Esophagus squamous epithelium (tissue), 5 donors: ENCODE results near the gene XRCC4. TPM values are rescaled to one million over a fixed set of nuclear protein-coding genes. Genes with fewer than 3 reads are reported as not detected.

ENCODE experiments used
- DNase-seq: peaks from one replicate; lab custom pipeline; 2025; lab: John Stamatoyannopoulos, UW
- H3K27ac ChIP-seq, 4 donors: fragments of 200-600 bp; sonication (generic); one replicate each; pipeline ENCODE4 v1.5.1; 2016 to 2019; ENCODE audit warnings: mild to moderate bottlenecking in 1 of 4
- H3K27me3 ChIP-seq, 4 donors: fragments of 200-600 bp; sonication (generic); 1 replicate in 3 of 4; 2 replicates in 1 of 4; pipeline versions ENCODE4 v1.5.1 to v1.6.0; 2017 to 2021; ENCODE audit warnings: antibody characterized with exemption in 1 of 4
- H3K36me3 ChIP-seq, 3 donors: fragments of 200-600 bp; sonication (generic); one replicate each; pipeline ENCODE4 v1.5.1; 2016 to 2019
- H3K4me1 ChIP-seq, 3 donors: fragments of 200-600 bp; sonication (generic); one replicate each; pipeline ENCODE4 v1.5.1; 2017 to 2019
- H3K4me3 ChIP-seq, 4 donors: fragments of 200-600 bp; sonication (generic); 1 replicate in 3 of 4; 2 replicates in 1 of 4; pipeline ENCODE4 v1.5.1; 2016 to 2019; ENCODE audit warnings: mild to moderate bottlenecking in 2 of 4, moderate library complexity in 1 of 4
- H3K9me3 ChIP-seq, 3 donors: fragments of 200-600 bp; sonication (generic); one replicate each; pipeline ENCODE4 v1.5.1; 2016 to 2019
- POLR2A ChIP-seq, 4 donors: fragments of 450-650 bp; IDR thresholded peaks; one replicate each; pipeline ENCODE4 v1.6.1; 2017; ENCODE audit warnings: antibody characterized with exemption in 4 of 4, mild to moderate bottlenecking in 4 of 4, moderate library complexity in 3 of 4
- WGBS, 2 donors: methylation state at CpG; one replicate each; pipeline ENCODE4 v1.1.5; 2018; 5-methylcytosine and 5-hydroxymethylcytosine counted together
- intact Hi-C: fragments of 100-400 bp; cut with DNase I; formaldehyde crosslinking; loops from one replicate; pipeline ENCODE4 v1.15.0; 2022
- total RNA-seq, 4 donors: library from RNA; depleted of rRNA; stranded (reverse); fragments of >200 nt; gene quantifications; one replicate each; pipeline ENCODE4 v1.1.0, GENCODE V29; 2016
- TF ChIP-seq, protein P1 (sequence below), 6 experiments: fragments of 450-650 bp in 4 of 6; fragments of 200-600 bp in 2 of 6; sonication (generic) in 2 of 6; IDR thresholded peaks; one replicate each; pipeline ENCODE4 v1.5.1; 2016 to 2019; ENCODE audit warnings: antibody characterized with exemption in 6 of 6, mild to moderate bottlenecking in 4 of 6, moderate library complexity in 4 of 6
- donor health status: DM: yes; HTN: yes; CAD: no.

Gene XRCC4
- total RNA-seq, 4 donors from 2014 or later, result 2.9 to 10.3 (median 7.4) TPM

GRCh38 chr5:83340511-83340918, 263.2 kb downstream of the XRCC4 start:
- Histone ChIP-seq H3K4me3 (no peak overlapping the region), H3K27me3 (no peaks in the 10 kb centered on the region), H3K9me3 (no peaks in the 10 kb centered on the region), H3K4me1 (no peaks in the 10 kb centered on the region), H3K27ac (no peak overlapping the region), H3K36me3 (no peaks in the 10 kb centered on the region)
- no peak for DNase-seq
- 61 to 85% methylated on average over 2 of the region's 2 CpGs for WGBS, 2 donors
- TF ChIP-seq, protein P1, sequence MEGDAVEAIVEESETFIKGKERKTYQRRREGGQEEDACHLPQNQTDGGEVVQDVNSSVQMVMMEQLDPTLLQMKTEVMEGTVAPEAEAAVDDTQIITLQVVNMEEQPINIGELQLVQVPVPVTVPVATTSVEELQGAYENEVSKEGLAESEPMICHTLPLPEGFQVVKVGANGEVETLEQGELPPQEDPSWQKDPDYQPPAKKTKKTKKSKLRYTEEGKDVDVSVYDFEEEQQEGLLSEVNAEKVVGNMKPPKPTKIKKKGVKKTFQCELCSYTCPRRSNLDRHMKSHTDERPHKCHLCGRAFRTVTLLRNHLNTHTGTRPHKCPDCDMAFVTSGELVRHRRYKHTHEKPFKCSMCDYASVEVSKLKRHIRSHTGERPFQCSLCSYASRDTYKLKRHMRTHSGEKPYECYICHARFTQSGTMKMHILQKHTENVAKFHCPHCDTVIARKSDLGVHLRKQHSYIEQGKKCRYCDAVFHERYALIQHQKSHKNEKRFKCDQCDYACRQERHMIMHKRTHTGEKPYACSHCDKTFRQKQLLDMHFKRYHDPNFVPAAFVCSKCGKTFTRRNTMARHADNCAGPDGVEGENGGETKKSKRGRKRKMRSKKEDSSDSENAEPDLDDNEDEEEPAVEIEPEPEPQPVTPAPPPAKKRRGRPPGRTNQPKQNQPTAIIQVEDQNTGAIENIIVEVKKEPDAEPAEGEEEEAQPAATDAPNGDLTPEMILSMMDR (IDR thresholded peaks at IDR 0.05), result no peak
- TF ChIP-seq POLR2A (IDR thresholded peaks at IDR 0.05), result no peak
- intact Hi-C loops, result no loop called here

- WGBS, 2 donors, result 77 to 80% methylated on average over 3 of the region's 3 CpGs
- no peak overlapping the region for H3K27ac ChIP-seq
- intact Hi-C loops, result no loop called here
- H3K9me3 ChIP-seq, result no peaks in the 10 kb centered on the region
- H3K27me3 ChIP-seq, result no peaks in the 10 kb centered on the region
- no peaks in the 10 kb centered on the region for H3K4me1 ChIP-seq
- TF ChIP-seq, protein P1 (IDR thresholded peaks at IDR 0.05), result no peak
- no peak overlapping the region for H3K4me3 ChIP-seq
- no peaks in the 10 kb centered on the region for H3K36me3 ChIP-seq
- DNase-seq, result no peak
Observed at GRCh38 chr5:83341815-83342334, 264.5 kb downstream of the XRCC4 start.

GRCh38 chr5:83342465-83342864, 265.1 kb downstream of the XRCC4 start:
- intact Hi-C loops, result no loop called here
- Histone ChIP-seq H3K27me3 (no peaks in the 10 kb centered on the region), H3K4me3 (no peak overlapping the region), H3K36me3 (no peaks in the 10 kb centered on the region), H3K9me3 (peaks cover 0 to 3% (median 0%) of the 10 kb centered on the region in 3 donors), H3K4me1 (no peaks in the 10 kb centered on the region), H3K27ac (no peak overlapping the region)
- no peak for TF ChIP-seq POLR2A (IDR thresholded peaks at IDR 0.05)
- TF ChIP-seq, protein P1 (IDR thresholded peaks at IDR 0.05), result no peak
- DNase-seq, result no peak
- WGBS, 2 donors, result 84 to 92% methylated on average over 2 of the region's 2 CpGs

- no peak for TF ChIP-seq POLR2A (IDR thresholded peaks at IDR 0.05)
- TF ChIP-seq, protein P1 (IDR thresholded peaks at IDR 0.05), result no peak
- no peaks in the 10 kb centered on the region for H3K4me1 ChIP-seq
- no peaks in the 10 kb centered on the region for H3K36me3 ChIP-seq
- H3K27ac ChIP-seq, result no peak overlapping the region
- intact Hi-C loops, result no loop called here
- no peaks in the 10 kb centered on the region for H3K27me3 ChIP-seq
- no peak overlapping the region for H3K4me3 ChIP-seq
- DNase-seq, result no peak
- H3K9me3 ChIP-seq, result peaks cover 0 to 8% (median 0%) of the 10 kb centered on the region in 3 donors
- 39 to 52% methylated on average over 2 of the region's 2 CpGs for WGBS, 2 donors
Observed at GRCh38 chr5:83343299-83343698, 266.0 kb downstream of the XRCC4 start.

DNA sequence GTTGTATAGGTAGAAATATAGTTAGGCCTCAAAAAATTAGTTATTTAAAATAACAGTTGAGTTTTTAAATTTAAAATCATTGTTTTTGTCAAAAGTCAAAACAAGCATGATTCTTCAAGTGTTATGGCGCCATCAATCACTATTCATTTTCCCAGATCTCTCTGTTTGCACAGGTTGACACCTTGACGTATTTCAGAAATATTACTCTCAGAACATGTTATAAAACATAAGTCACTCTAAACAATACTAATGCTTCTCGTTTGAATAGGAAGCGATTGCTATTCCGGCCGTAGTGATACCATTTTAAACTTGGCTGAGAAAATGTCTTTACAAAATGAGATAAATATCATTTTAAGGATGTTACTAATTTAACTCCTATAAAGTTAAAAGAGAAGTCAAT, 268.1 kb downstream of the XRCC4 start:
- Histone ChIP-seq H3K27ac (no peak overlapping the region), H3K4me1 (no peaks in the 10 kb centered on the region), H3K27me3 (no peaks in the 10 kb centered on the region), H3K4me3 (no peak overlapping the region), H3K36me3 (no peaks in the 10 kb centered on the region), H3K9me3 (peaks cover 0 to 20% (median 0%) of the 10 kb centered on the region in 3 donors)
- TF ChIP-seq, protein P1 (IDR thresholded peaks at IDR 0.05), result no peak
- no peak for TF ChIP-seq POLR2A (IDR thresholded peaks at IDR 0.05)
- DNase-seq, result no peak
- intact Hi-C loops, result no loop called here
- WGBS, 2 donors, result 83% methylated on average over 6 of the region's 6 CpGs
